Loucy (cell line): ENCODE measurements around the gene AKAP17A.

Experiments
- EZH2phosphoT487 ChIP-seq: fragments of 200-600 bp; IDR thresholded peaks from 2 replicates; pipeline ENCODE4 v1.6.1; 2018; ENCODE audit warnings: antibody characterized with exemption, mild to moderate bottlenecking, moderate library complexity, borderline replicate concordance
- TF ChIP-seq, protein P1 (sequence below): fragments of 200-600 bp; sonication (generic); conservative IDR thresholded peaks from 2 replicates; pipeline ENCODE4 v1.5.1; 2014; ENCODE audit warnings: mild to moderate bottlenecking, antibody characterized with exemption, low read length

DNA sequence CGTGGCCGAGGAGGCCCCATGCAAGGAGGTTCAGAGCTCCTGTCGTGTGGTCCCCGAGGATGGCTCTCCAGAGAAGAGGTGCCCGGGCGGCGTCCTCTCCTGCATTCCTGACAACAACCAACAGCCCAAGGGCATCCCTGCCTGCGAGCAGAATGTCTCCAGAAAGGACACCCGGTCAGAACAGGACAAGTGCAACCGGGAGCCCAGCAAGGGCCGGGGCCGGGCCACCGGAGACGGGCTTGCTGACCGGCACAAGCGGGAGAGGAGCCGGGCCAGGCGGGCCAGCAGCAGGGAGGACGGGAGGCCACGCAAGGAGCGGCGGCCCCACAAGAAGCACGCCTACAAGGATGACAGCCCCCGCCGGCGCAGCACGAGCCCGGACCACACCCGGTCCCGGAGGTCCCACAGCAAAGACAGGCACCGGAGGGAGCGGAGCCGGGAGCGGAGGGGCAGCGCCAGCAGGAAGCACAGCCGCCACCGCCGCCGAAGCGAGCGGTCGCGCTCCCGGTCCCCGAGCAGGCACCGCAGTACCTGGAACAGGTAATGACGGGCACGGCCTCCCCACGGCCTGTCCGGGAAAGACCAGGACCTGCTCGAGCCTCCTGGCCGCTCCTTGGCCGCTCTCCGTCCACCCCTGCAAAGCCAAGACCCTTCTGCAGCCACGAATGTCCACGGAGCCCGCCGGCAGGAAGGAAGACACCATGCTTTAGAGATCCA lies 9.8 kb downstream of the AKAP17A start:
- TF ChIP-seq, protein P1, sequence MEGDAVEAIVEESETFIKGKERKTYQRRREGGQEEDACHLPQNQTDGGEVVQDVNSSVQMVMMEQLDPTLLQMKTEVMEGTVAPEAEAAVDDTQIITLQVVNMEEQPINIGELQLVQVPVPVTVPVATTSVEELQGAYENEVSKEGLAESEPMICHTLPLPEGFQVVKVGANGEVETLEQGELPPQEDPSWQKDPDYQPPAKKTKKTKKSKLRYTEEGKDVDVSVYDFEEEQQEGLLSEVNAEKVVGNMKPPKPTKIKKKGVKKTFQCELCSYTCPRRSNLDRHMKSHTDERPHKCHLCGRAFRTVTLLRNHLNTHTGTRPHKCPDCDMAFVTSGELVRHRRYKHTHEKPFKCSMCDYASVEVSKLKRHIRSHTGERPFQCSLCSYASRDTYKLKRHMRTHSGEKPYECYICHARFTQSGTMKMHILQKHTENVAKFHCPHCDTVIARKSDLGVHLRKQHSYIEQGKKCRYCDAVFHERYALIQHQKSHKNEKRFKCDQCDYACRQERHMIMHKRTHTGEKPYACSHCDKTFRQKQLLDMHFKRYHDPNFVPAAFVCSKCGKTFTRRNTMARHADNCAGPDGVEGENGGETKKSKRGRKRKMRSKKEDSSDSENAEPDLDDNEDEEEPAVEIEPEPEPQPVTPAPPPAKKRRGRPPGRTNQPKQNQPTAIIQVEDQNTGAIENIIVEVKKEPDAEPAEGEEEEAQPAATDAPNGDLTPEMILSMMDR = no peak
- no peak for TF ChIP-seq EZH2phosphoT487
